Loucy (cell line): Measurements from ENCODE around the gene SYNDIG1.

Experiments used
- CTCF ChIP-seq: fragments of 200-600 bp; sonication (generic); conservative IDR thresholded peaks from 2 replicates; pipeline ENCODE4 v1.5.1; 2014; ENCODE audit warnings: mild to moderate bottlenecking, antibody characterized with exemption, low read length
- EZH2phosphoT487 ChIP-seq: fragments of 200-600 bp; IDR thresholded peaks from 2 replicates; pipeline ENCODE4 v1.6.1; 2018; ENCODE audit warnings: antibody characterized with exemption, mild to moderate bottlenecking, moderate library complexity, borderline replicate concordance

- TF ChIP-seq CTCF, result no peak
- no peak for TF ChIP-seq EZH2phosphoT487
Observed at GRCh38 chr20:24705486-24705885, 236.1 kb downstream of the SYNDIG1 start.
